ENCODE measurements around the gene EFCAB8.
"Not testable (repeated sequence)": the region's sequence is repeated elsewhere in the genome, so short reads cannot be mapped to it uniquely, and the experiment has no call there.

The EFCAB8 gene

GRCh38 chr20:32946629-32947028, 87.9 kb downstream of the EFCAB8 start:
- in situ Hi-C loops (cut with MboI; ENCODE audit: low sequenced_read_pairs) = no loop called here

DNA sequence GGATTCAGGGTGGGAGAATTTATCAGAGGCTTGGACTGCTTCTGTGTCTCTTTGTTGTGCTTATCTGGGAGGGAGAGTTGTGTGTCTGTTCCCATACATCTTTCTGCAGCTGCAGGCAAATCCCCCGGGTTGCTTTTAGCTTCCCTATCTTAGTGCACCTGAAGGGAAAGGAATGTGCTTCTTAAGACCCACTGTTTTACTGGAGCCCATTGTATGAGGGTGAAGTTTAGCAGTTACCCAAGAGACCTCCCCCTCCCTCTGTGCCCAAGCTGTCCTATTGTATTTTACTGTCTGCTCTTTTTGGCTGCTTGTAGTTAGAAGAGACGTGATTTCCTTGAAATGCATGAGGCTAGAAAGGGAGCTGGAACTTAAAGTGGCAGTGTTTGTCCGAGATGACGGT, 91.8 kb downstream of the EFCAB8 start:
- in situ Hi-C loops (cut with MboI; ENCODE audit: low sequenced_read_pairs) = loop anchor here (10.0 kb wide), 1 partner anchor 56 kb away; no protein-coding TSS in a partner anchor

GRCh38 chr20:32957459-32957858, 98.7 kb downstream of the EFCAB8 start:
- in situ Hi-C loops (cut with MboI; ENCODE audit: low sequenced_read_pairs) = loop anchor here (10.0 kb wide), 1 partner anchor 63 kb away; no protein-coding TSS in a partner anchor

DNA sequence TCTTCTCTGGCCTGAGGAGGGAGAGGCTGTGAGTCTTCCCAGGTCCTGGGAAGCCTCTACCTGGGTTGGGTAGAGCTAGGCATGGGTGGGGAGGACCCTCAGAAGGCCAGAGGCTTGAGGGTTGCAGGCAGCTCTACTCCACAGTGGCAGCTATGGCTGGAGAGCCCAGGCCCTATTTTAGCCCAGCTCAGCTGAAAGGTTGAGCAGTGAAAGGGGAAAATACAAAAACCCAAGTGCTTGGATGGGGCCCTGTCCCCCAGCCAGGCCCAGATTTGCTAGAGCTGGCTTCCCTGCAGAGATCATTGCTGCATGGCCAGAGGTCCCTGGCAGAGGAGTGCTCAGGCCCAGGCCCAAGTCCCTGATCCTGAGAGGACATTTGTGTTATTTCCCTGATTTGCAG, 99.9 kb downstream of the EFCAB8 start:
- in situ Hi-C loops (cut with MboI; ENCODE audit: low sequenced_read_pairs) = loop anchor here (10.0 kb wide), 1 partner anchor 64 kb away; no protein-coding TSS in a partner anchor

DNA sequence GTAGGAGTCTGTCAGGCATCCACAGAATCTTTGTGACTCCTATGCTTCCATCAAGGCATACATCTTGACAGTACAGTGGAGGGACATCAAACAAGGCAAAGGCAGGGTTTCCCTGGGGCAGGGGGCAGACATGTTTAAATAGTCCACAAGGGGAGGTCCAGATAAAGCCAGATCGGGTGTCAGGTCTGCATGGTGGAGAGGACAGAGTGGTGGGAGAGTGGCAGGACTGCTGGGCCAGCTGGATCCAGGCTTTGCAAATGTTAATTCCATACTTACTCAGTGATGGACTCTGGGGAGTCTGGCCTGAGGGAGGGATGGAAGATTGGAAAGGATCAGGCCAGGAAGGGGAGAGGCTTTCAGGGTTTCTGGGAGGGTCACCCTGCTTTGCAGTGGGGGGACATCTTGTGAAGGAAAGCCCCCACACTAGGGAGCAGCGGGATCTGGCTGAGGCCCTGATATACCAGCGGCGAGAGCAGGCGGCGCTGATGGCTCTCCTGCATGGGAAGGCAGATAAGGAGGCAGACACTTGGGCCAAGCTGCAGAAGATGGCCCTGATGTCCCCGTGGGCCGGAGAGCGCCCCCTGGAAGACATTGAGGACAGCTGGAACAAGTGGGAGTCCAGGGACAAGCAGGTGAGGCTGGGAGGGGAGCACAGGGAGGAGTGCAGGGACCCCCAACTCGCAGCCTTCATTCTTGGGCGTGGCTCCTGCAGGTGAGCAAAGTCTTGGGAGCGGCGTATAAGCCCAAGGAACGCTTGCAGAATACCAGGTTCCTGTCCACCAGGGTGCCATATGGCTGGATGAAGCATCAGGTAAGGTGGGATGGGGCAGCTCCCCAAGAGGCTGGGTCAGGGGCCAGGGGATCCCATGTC, 100.9 kb downstream of the EFCAB8 start:
- in situ Hi-C loops (cut with MboI; ENCODE audit: low sequenced_read_pairs) = loop anchor here (10.0 kb wide), 1 partner anchor 65 kb away; no protein-coding TSS in a partner anchor

DNA sequence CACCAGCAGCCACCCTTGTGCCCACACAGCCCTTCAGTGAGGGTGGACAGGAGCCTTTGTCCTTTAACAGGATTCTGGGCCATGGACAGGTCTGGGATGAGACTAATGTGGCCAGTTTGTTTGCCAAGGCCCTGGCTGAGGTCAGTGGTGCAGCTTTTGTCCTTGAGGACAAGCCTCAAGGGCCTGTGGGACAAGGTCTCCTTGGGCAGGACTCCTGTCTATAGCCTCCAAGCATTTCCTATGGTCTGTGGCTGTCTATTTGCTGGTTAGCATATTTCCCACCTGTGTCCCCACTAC, 101.4 kb downstream of the EFCAB8 start:
- in situ Hi-C loops (cut with MboI; ENCODE audit: low sequenced_read_pairs) = no loop called here

GRCh38 chr20:32960849-32961731, 102.4 kb downstream of the EFCAB8 start:
- in situ Hi-C loops (cut with MboI; ENCODE audit: low sequenced_read_pairs) = no loop called here

GRCh38 chr20:32962053-32962452, 103.3 kb downstream of the EFCAB8 start:
- in situ Hi-C loops (cut with MboI; ENCODE audit: low sequenced_read_pairs) = no loop called here

GRCh38 chr20:32962646-32963045, 103.9 kb downstream of the EFCAB8 start:
- in situ Hi-C loops (cut with MboI; ENCODE audit: low sequenced_read_pairs) = not testable (repeated sequence)

- in situ Hi-C loops (cut with MboI; ENCODE audit: low sequenced_read_pairs) = no loop called here
Observed at GRCh38 chr20:32963176-32963575, 104.5 kb downstream of the EFCAB8 start.

DNA sequence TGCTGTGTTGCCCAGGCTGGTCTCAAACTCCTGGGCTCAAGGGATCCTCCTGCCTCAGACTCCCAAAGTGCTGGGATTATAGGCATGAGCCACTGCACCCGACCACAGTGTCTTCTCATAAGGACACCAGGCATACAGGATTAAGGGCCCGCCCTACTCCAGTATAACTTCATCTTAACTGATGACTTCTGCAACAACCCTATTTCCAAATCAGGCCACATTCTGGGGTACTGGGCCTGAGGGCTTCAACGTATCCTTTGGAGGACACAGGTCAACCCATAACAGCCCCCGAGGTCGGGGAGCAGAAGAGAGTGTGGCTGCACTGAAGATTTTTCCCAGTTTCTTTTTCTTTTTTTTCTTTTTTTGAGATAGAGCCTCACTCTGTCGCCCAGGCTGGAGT, 105.9 kb downstream of the EFCAB8 start:
- in situ Hi-C loops (cut with MboI; ENCODE audit: low sequenced_read_pairs) = no loop called here

- in situ Hi-C loops (cut with MboI; ENCODE audit: low sequenced_read_pairs) = no loop called here
Observed at GRCh38 chr20:32965115-32965514, 106.4 kb downstream of the EFCAB8 start.

GRCh38 chr20:32965581-32966373, 107.1 kb downstream of the EFCAB8 start:
- in situ Hi-C loops (cut with MboI; ENCODE audit: low sequenced_read_pairs) = no loop called here

DNA sequence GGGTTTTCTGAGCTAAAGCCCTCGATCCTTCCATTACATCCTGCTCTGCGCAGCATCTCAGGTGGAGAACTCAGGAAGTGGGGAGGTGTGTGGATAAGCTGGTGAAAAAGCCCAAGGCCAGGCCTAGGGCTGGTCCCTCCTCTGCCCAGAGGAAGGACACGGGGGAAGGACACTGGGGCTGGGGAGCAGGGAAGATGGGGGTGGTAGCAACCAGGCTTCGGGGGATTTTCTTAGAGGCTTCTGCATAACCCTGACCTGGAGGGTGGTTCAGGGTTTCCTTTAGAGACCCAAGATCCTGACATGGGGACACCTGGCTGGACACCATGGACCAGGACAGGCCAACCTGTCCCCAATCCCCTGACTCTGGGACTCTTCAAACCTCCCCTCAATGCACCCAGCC, 107.7 kb downstream of the EFCAB8 start:
- in situ Hi-C loops (cut with MboI; ENCODE audit: low sequenced_read_pairs) = no loop called here

DNA sequence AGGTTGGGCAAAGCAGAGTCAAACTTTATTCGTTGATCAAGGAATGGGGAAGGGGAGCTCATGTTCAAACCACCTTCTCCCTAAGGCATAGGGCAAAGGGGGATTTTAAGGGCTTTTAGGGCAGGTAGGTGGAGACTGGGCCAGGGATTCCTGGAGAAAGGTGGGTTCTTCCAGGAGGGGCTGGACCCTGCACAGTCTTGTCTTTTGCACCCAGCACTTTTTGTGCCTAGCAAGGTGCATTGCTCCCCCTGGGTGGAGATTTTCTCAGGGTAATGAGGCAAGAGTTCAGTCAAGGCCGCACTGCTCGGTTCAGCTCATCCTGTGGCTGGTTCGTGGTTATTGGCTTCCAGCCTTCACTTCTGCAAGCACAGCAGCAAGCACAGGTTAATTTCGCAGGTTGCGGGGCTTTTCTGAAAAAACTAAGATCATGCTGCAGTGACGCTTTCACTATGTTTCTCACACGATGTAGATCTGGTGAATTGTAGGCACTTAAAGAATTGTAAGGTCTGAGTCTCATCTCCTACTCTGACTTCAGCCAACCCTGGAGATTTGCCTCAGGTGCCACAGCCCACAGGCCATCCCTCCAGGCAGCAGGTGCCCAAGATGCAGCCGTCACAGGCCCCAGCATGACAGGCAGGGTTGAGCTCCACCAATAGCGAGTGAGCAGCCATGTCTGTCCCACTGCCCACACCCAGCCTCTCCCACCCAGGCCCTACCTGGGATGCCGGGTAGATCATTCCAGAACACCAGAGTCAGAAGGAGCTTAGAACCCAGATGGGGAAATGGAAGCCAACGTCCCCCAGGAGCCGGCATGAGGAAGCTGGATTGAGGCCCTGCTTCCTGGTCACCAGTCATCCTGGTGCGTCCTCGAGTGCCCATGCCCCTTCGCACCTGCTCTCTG, 108.4 kb downstream of the EFCAB8 start:
- in situ Hi-C loops (cut with MboI; ENCODE audit: low sequenced_read_pairs) = no loop called here

DNA sequence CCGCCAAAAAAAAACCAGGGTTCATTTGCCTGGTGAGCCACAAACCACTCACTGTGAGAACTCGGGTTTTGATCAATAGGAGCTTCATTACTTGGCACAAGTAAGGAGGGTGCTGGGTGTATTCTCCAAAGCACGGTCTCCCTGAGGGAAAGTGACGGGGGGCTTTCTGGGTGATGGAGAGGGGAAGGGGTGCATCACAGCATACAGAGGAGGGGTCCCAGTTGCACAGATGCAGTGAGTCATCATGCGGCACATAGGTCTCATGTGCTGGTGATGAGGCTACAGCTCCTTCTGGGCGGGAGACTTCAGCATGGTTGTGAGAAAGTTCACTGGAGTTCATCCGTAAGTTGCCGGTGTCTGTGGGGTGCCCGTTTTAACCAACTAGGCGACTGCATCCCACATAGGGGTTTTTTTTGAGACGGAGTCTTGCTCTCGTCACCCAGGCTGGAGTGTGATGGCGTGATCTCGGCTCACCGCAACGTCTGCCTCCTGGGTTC, 109.3 kb downstream of the EFCAB8 start:
- in situ Hi-C loops (cut with MboI; ENCODE audit: low sequenced_read_pairs) = no loop called here

GRCh38 chr20:32968478-32969241, 109.9 kb downstream of the EFCAB8 start:
- in situ Hi-C loops (cut with MboI; ENCODE audit: low sequenced_read_pairs) = no loop called here

- in situ Hi-C loops (cut with MboI; ENCODE audit: low sequenced_read_pairs) = no loop called here
Observed at GRCh38 chr20:32969356-32970114, 110.8 kb downstream of the EFCAB8 start.

All from HL-60/S4 (cell line).